HL-60/S4 (cell line): ENCODE measurements around the gene MORN1.
"Not testable (repeated sequence)": the region's sequence is repeated elsewhere in the genome, so short reads cannot be mapped to it uniquely, and the experiment has no call there.

Source experiments
- in situ Hi-C: fragments of 300-500 bp; cut with MboI; formaldehyde crosslinking; loops from 2 replicates; pipeline ENCODE4 v1.14.3; 2022; ENCODE audit warnings: low sequenced_read_pairs

MORN1 gene

GRCh38 chr1:2391041-2391930 lies at the start of gene MORN1, which contains the start of gene RER1:
Gene MORN1 (minus strand): TSS chr1:2391554. CDS start chr1:2391533, 21 bp downstream.
Gene RER1 (plus strand): TSS chr1:2391841. CDS start chr1:2395791, 3,950 bp downstream.
- in situ Hi-C loops = no loop called here

DNA sequence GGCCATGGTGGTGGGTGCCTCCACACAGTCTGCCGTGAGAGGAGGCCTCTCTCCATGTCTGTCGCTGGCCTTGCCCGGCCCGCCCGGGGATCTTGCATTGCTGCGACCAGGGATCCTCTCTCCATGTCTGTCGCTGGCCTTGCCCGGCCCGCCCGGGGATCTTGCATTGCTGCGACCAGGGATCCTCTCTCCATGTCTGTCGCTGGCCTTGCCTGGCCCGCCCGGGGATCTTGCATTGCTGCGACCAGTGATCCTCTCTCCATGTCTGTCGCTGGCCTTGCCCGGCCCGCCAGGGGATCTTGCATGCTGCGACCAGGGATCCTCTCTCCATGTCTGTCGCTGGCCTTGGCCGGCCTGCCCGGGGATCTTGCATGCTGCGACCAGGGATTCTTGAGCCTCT lies 49.0 kb upstream of the MORN1 start:
- in situ Hi-C loops = not testable (repeated sequence)

DNA sequence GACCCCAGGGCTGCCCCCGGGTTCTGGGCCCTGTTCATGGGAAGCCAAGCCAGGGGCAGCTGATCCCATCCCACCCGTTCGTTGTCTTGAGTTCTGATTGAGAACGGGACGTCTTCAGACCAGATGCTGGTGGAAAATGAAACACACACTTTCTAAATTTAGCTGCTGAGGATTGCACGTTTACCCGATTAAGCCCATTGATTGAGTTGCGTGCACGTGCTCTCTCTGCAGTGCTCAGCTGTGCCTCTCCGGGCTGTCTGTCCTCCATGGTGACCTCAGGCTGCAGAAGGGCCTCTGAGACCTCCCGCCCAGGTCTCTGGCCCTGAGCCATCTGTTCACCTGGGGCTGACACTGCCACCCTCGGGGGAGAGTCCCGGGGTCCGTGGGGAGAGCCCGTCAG lies 48.0 kb upstream of the MORN1 start:
- in situ Hi-C loops = no loop called here

DNA sequence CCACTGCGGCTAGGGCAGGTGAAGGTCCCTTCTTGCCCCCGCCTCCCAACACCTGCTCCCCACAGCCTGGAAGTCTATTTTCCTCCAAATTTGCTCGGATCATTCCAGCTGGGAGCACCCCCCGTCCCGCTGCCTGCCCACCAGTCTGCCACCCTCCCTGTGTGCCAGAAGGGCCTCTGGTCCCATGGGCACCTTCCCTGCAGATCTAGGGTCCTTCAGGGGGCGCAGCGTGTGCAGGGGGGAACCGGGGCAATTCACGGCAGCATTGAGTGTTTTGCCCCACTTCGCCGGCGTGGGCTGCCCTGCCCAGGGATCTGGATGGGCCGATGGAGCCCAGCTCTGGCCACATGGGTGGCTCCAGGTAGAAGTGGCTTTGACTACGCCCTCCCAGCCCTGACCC lies 47.3 kb upstream of the MORN1 start:
- in situ Hi-C loops = no loop called here

- in situ Hi-C loops = no loop called here
Observed at GRCh38 chr1:2438038-2438437, 46.7 kb upstream of the MORN1 start.

DNA sequence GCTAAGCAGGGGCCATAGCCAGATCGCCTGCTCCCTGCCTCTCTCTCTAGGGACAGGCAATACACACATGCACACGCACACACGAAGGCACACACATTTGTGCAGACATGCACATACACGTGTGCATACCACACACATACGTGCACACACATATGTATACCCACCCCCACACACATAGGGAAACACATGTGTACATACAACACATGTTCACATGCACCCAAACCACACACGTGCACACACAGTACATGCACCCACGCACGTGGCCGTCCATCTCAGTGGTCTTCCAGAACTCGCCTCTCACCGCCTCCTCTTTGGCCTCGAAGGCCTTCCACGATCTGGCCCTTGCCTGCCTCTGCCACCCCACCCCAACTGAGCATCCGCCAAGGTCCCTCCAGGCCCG lies 46.3 kb upstream of the MORN1 start:
- in situ Hi-C loops = no loop called here

- in situ Hi-C loops = no loop called here
Observed at GRCh38 chr1:2436876-2437275, 45.5 kb upstream of the MORN1 start.

DNA sequence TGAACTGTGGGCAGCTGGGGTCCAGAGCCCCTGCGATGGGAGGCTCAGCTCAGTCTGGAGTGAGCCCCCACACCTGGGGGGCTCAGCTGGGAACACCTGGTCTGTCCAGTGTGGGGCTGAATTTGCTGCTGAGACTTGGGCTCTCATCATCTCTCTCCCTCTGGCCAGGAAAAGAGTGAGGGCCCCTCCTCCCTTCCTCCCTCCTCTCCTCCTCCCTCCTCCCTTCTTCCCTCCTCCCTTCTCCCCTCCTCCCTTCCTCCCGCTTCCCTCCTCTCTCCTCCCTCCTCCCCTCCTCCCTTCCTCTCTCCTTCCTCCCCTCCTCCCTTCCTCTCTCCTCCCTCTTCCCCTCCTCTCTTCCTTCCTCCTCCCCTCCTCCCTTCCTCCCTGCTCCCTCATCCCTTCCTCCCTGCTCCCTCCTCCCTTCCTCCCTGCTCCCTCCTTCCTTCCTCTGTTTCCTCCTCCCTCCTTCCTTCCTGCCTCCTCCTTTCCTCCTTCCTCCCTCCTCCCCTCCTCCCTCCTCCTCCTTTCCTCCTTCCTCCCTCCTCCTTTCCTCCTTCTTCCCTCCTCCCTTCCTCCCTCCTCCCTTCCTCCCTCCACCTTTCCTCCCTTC lies 44.5 kb upstream of the MORN1 start:
- in situ Hi-C loops = no loop called here

DNA sequence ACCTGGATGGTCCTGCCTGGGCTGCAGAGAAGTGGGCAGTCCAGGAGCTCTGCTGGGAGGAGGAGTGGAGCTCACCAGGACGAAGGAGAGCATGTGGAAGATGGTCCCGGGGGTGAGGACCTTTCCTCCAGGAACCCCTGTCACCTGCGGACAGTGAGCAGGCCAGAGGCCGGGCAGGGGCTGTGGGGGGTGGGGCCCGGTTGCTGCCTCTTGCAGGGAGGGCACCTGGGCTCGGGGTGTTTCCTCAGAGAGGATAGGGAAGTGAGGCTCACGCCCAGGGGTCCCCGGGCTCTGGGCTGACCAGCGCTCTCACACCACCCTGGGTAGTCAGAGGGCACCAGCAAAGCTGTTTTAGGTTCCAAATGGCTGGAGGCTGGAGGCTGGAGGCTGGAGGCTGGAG lies 43.7 kb upstream of the MORN1 start:
- in situ Hi-C loops = no loop called here

- in situ Hi-C loops = no loop called here
Observed at GRCh38 chr1:2433936-2434655, 42.7 kb upstream of the MORN1 start.

- in situ Hi-C loops = no loop called here
Observed at GRCh38 chr1:2433196-2433595, 41.8 kb upstream of the MORN1 start.

DNA sequence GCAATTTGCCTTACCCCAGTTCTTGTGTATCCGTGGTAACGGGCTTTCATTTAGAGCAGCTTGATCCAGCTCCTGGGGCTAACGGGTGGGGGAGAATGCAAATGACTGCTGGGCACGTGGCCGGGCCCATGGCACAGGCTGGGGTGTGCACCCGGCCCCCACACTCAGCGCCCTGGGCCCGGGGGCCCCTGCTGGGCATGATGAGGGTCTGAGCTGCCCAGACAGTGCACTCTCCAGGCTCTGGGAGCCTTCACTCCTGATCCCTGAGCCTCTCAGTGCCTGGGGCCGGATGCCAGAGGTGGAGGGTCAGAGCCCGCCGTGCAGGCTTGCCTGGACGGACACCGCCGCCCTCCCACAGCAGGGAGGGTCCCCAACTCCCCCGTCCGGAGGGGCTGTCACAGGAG lies 41.1 kb upstream of the MORN1 start:
- in situ Hi-C loops = no loop called here

GRCh38 chr1:2431518-2431917 lies 40.2 kb upstream of the MORN1 start:
- in situ Hi-C loops = no loop called here

DNA sequence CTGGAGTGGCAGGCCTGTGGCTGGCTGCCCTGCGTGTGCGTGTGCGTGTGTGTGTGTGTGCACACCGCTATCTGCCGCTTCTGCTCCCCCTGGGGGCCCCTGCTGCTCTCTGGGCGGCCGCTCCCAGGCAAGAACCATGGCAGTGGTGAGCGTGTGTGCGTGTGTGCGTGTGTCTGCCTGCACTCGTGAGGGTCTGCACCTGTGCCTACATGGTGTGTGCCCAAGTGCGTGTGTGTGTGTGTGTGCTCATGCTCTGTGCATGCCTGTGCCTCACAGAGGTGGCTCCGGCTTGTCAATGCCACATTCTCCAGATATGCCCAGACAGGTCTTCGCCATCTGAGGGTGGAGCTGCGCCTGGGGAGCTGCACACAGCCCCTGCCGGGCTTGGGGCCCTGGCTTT lies 39.7 kb upstream of the MORN1 start:
- in situ Hi-C loops = no loop called here

GRCh38 chr1:2430592-2430973 lies 39.2 kb upstream of the MORN1 start:
- in situ Hi-C loops = no loop called here

DNA sequence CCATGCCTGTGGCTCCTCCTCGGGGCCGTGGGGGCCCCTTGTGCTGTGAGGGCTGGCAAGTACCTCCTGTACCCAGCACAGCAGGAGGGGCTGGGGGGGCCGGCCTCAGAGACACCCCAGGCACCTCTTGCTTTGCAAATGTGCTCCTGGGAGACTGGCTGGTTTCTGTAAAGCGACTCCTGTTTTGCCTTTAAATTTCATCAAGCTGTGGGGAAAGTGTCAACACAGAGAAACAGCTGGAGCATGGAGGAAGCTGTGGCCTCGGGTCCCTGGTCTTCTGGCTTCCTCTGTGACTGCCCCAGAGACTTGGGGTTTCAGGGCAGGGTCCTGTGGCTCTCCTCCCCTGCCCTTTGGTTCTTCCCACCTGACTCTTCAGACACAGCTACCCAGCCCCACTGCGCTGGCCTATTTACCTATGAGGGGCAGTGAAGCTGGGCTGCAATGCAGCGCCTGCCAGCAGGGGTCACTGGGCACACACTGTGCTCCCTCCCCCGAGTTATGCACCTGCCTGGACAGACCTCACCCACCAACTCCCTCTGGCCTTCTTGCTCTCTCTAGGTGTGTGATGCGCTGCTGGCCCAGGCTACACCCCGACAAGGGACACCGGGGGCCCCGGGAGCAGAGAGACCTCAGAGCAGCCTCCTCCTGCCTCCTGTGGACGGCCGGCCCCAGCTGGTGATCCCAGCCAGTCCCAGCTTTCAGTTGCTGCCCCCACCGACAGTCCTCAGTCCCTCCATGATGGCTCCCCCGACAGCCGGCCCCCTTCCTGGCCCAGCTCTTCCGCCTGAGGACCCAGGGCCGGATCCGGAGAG lies 38.6 kb upstream of the MORN1 start:
- in situ Hi-C loops = no loop called here

DNA sequence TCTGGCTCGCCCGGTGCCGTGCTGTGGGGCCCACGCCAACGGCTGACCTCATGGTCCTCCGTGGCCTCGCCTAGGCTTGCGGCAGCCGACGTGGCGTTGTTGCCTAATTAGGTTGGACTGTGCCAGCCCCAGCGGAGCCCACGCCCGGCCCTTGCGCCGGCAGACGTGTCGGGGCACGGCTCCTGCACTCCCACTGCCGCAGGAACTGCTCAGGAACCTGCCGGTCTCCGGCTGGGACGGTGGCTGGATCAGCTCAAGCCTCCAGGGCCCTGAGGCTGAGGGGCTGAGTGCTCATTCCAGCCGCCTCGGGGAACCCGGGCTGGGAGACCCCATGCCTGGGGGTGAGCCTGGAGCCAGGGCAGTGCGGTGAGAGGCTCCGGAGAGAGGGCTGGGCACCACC lies 37.1 kb upstream of the MORN1 start:
- in situ Hi-C loops = no loop called here

GRCh38 chr1:2427976-2428375 lies 36.6 kb upstream of the MORN1 start:
- in situ Hi-C loops = no loop called here

- in situ Hi-C loops = no loop called here
Observed at GRCh38 chr1:2427051-2427450, 35.7 kb upstream of the MORN1 start.

DNA sequence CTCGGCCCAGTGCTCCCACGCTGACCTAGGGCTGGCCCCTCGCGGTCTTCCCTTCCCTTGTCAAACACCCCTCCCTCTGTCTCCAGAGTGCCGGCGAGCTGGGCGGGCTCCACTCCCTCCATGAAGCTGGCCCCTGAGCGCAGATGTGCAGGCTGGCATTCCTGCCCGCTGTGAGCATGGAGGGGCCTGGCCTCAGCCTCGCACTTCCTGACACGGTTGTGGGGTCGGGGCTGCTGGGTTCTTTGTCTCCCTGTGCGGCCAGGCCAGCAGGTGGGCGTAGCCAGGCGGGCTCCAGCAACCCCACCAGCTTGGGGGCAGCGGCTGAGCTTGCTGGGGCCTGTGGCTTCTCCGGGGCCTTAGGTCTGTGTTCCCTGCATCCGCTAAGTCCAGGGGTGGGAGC lies 35.2 kb upstream of the MORN1 start:
- in situ Hi-C loops = no loop called here

DNA sequence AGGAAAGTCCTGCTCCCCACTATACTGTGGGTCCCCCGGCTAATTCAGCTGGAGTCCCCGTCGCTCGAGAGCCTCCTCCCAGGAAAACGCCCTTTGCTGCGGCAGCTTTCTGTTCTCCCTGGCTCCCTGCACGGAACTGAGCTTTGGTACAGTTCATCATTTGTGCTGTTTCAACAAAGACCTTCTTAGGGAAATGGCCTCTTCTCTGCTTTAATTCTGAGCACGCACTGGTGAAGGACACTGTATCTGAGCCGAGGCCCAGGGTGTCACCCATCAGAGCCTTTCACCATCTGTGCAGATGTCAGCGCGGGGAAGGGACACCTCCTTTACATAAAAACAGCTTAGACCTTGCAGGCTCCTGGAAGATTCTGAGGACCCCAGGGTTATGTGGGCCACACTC lies 34.5 kb upstream of the MORN1 start:
- in situ Hi-C loops = no loop called here
